VCaP (cell line): ENCODE measurements around the gene ARHGEF12.
A peak's percentile ranks its signal among the peaks of the same experiment; 100 is the strongest.
"Not testable (repeated sequence)": the region's sequence is repeated elsewhere in the genome, so short reads cannot be mapped to it uniquely, and the experiment has no call there.

Experiments used
- H3K27ac ChIP-seq: fragments of 450-650 bp; 2 replicates; pipeline ENCODE4 v1.5.1; 2017
- TF ChIP-seq, protein P1 (sequence below): fragments of 450-650 bp; conservative IDR thresholded peaks from 2 replicates; pipeline ENCODE4 v1.5.1; 2017; ENCODE audit warnings: mild to moderate bottlenecking, moderate library complexity

ARHGEF12 gene

GRCh38 chr11:120501440-120501839, 165.2 kb downstream of the ARHGEF12 start:
- TF ChIP-seq, protein P1, sequence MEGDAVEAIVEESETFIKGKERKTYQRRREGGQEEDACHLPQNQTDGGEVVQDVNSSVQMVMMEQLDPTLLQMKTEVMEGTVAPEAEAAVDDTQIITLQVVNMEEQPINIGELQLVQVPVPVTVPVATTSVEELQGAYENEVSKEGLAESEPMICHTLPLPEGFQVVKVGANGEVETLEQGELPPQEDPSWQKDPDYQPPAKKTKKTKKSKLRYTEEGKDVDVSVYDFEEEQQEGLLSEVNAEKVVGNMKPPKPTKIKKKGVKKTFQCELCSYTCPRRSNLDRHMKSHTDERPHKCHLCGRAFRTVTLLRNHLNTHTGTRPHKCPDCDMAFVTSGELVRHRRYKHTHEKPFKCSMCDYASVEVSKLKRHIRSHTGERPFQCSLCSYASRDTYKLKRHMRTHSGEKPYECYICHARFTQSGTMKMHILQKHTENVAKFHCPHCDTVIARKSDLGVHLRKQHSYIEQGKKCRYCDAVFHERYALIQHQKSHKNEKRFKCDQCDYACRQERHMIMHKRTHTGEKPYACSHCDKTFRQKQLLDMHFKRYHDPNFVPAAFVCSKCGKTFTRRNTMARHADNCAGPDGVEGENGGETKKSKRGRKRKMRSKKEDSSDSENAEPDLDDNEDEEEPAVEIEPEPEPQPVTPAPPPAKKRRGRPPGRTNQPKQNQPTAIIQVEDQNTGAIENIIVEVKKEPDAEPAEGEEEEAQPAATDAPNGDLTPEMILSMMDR, result no peak
- no peak overlapping the region for H3K27ac ChIP-seq

DNA sequence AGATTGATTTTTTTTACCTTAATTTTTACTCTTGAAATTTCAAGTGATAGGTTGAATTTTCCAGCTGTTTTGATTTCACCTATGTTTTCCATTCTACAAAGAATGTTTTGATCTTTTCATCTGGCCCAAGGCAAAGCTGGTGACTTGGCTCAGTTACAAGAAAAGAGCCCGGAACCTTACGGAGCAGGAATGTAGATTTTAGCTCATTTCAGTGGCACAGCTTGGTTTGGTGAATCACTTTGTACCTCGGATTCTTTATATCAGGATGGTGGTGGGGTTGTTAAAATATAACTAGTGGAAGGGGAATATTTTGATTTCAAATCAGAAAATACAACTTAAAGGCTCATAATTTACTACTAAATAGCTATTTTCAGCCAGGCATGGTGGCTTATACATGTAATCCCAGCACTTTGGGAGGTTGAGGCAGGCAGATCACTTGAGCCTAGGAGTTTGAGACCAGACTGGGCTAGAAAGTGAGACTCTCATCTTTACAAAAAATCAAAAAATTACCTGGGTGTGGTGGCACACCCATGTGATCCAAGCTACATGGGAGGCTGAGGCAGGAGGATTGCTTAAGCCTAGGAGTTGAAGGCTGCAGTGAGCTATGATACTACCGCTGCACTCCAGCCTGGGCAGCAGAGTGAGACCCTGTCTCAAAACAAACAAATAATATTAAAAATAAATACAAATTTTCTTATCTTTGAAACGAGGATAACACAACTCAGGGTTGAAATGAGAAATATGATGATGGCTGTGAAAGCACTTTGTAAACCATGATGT, 166.0 kb downstream of the ARHGEF12 start:
- H3K27ac ChIP-seq, result no peak overlapping the region
- TF ChIP-seq, protein P1, result no peak

- H3K27ac ChIP-seq, result not testable (repeated sequence)
Observed at GRCh38 chr11:120503529-120503928, 167.3 kb downstream of the ARHGEF12 start.

GRCh38 chr11:120505801-120506425, 169.7 kb downstream of the ARHGEF12 start:
- TF ChIP-seq, protein P1, result no peak
- H3K27ac ChIP-seq, result no peak overlapping the region

GRCh38 chr11:120509346-120510053, 173.3 kb downstream of the ARHGEF12 start:
- no peak overlapping the region for H3K27ac ChIP-seq
- TF ChIP-seq, protein P1, result no peak

- H3K27ac ChIP-seq, result no peak overlapping the region
- TF ChIP-seq, protein P1, result no peak
Observed at GRCh38 chr11:120510406-120511115, 174.3 kb downstream of the ARHGEF12 start.

DNA sequence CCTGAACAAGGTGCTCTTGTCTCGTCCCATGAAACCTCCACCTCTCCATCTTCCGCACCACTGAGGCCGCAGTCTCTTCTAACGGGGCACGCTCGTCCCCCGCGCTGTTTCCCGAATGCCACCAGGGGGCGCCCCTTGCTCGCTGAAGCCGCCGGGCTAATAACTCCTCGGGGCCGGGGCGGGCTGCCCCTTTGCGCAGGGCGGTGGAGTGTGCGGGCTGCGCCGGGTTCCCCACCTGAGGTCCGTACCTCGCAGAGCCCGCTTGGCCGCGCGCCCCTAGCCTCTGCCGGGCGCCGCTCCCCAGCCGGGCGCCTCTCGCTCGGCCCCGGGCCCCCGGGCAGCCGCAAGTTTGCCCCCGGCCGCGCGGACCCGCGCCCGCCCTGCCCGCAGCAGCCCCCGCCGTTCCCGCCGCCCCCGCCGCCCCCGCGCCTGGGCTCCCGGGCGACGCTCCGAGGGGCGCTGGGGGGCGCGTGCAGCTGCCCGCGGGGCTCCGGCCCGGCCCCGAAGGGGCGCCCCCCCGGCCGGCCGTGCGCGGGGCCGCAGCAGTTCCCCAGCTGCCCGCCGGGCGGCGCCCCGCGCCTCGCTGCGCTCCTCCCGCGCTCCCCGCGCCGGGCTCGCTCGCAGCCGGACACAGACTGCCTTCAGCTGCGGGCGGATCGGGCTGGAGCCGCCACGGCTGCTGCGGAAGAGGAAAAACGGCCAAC, 175.1 kb downstream of the ARHGEF12 start, which contains the start of gene GRIK4:
Gene GRIK4 (plus strand): TSS at position 633 of the 704 bp plus-strand sequence. CDS start 148,571 bp downstream, outside the sequence.
- TF ChIP-seq, protein P1, result peak; percentile 93
- peak within 1 kb of the TSS; percentile 62; the same call in 1 of the 2 replicates for H3K27ac ChIP-seq
